AG10803 (cell line): ENCODE data around the gene PJA2.
"Not testable (repeated sequence)": the region's sequence is repeated elsewhere in the genome, so short reads cannot be mapped to it uniquely, and the experiment has no call there.

ENCODE experiments used
- DNase-seq: peaks from one replicate; pipeline ENCODE4 v3.0.0; 2010; ENCODE audit warnings: low read depth
- H3K4me3 ChIP-seq: 2 replicates; pipeline ENCODE4 v1.5.1; 2011; ENCODE audit warnings: mild to moderate bottlenecking, low read length, control low read depth
- CTCF ChIP-seq: conservative IDR thresholded peaks from 2 replicates; pipeline ENCODE4 v1.5.1; 2011; ENCODE audit warnings: mild to moderate bottlenecking, low read length, control low read depth, inconsistent platforms

Gene PJA2

GRCh38 chr5:109450129-109450877, 40.5 kb upstream of the PJA2 start:
- no peak overlapping the region for H3K4me3 ChIP-seq
- TF ChIP-seq CTCF, result no peak
- DNase-seq, result no peak

GRCh38 chr5:109448838-109449237, 39.1 kb upstream of the PJA2 start:
- H3K4me3 ChIP-seq, result no peak overlapping the region
- DNase-seq, result no peak
- TF ChIP-seq CTCF, result no peak

GRCh38 chr5:109439590-109439989, 29.8 kb upstream of the PJA2 start:
- no peak overlapping the region for H3K4me3 ChIP-seq
- DNase-seq, result no peak
- no peak for TF ChIP-seq CTCF

GRCh38 chr5:109426075-109426474, 16.3 kb upstream of the PJA2 start:
- no peak for DNase-seq
- no peak overlapping the region for H3K4me3 ChIP-seq
- TF ChIP-seq CTCF, result no peak

- H3K4me3 ChIP-seq, DNase-seq: not testable (repeated sequence)
Observed at GRCh38 chr5:109425521-109425920, 15.7 kb upstream of the PJA2 start.

- no peak for DNase-seq
- no peak overlapping the region for H3K4me3 ChIP-seq
- no peak for TF ChIP-seq CTCF
Observed at GRCh38 chr5:109421956-109422355, 12.2 kb upstream of the PJA2 start.

- H3K4me3 ChIP-seq, result no peak overlapping the region
- peak; percentile 4 for DNase-seq
- TF ChIP-seq CTCF, result no peak
Observed at GRCh38 chr5:109418712-109419352, 9.1 kb upstream of the PJA2 start.
